SK-N-SH treated with all-trans-retinoic acid at 6 μM for 48 hours (cell line): ENCODE data around the gene LHFPL3.

ENCODE experiments used
- ATAC-seq: fragments of 200-7000 bp; cut with Tn5 transposase; 3 replicates; pipeline ENCODE4 v1.9.1; 2020; ENCODE audit warnings: mild to moderate bottlenecking, moderate library complexity
- ARNTL ChIP-seq: fragments of 450-650 bp; formaldehyde crosslinking; IDR thresholded peaks from 2 replicates; pipeline ENCODE4 v1.5.0; 2020; ENCODE audit warnings: low read depth, mild to moderate bottlenecking, moderate library complexity, borderline replicate concordance
- BACH2 ChIP-seq: fragments of 250-450 bp; sonication (Bioruptor Pico); IDR thresholded peaks from 2 replicates; pipeline ENCODE4 v1.9.0; 2021; ENCODE audit warnings: mild to moderate bottlenecking, borderline replicate concordance
- CSDC2 ChIP-seq: fragments of 250-450 bp; sonication (Bioruptor Pico); IDR thresholded peaks from 2 replicates; pipeline ENCODE4 v1.5.0; 2020; ENCODE audit warnings: mild to moderate bottlenecking, moderate library complexity
- ESRRG ChIP-seq: fragments of 250-450 bp; sonication (Bioruptor Pico); IDR thresholded peaks from 2 replicates; pipeline ENCODE4 v1.6.1; 2021; ENCODE audit warnings: mild to moderate bottlenecking
- GLIS3 ChIP-seq: fragments of 250-450 bp; sonication (Bioruptor Pico); IDR thresholded peaks from 2 replicates; pipeline ENCODE4 v1.5.0; 2020; ENCODE audit warnings: mild to moderate bottlenecking, moderate library complexity
- ISL1 ChIP-seq: fragments of 250-450 bp; sonication (Bioruptor Pico); IDR thresholded peaks from 2 replicates; pipeline ENCODE4 v2.1.2; 2022; ENCODE audit warnings: mild to moderate bottlenecking, moderate library complexity
- PPARA ChIP-seq: fragments of 250-450 bp; sonication (Bioruptor Pico); IDR thresholded peaks from 2 replicates; pipeline ENCODE4 v1.5.0; 2020; ENCODE audit warnings: mild to moderate bottlenecking, borderline replicate concordance
- RARB ChIP-seq: fragments of 250-450 bp; sonication (Bioruptor Pico); IDR thresholded peaks from 2 replicates; pipeline ENCODE4 v1.8.0; 2021; ENCODE audit warnings: mild to moderate bottlenecking, moderate library complexity
- SNAI2 ChIP-seq: fragments of 250-450 bp; sonication (Bioruptor Pico); IDR thresholded peaks from 2 replicates; pipeline ENCODE4 v1.5.0; 2020; ENCODE audit warnings: mild to moderate bottlenecking, moderate library complexity
- TCF4 ChIP-seq: fragments of 250-450 bp; sonication (Bioruptor Pico); IDR thresholded peaks from 2 replicates; pipeline ENCODE4 v1.8.0; 2021; ENCODE audit warnings: mild to moderate bottlenecking, moderate library complexity, borderline replicate concordance
- TOX ChIP-seq: fragments of 250-450 bp; sonication (Bioruptor Pico); IDR thresholded peaks from 2 replicates; pipeline ENCODE4 v1.8.0; 2021; ENCODE audit warnings: mild to moderate bottlenecking, moderate library complexity, borderline replicate concordance
- ZC3H10 ChIP-seq: fragments of 250-450 bp; sonication (Bioruptor Pico); IDR thresholded peaks from 2 replicates; pipeline ENCODE4 v1.5.1; 2021; ENCODE audit warnings: mild to moderate bottlenecking, moderate library complexity
- ZFP3 ChIP-seq: fragments of 250-450 bp; sonication (Bioruptor Pico); IDR thresholded peaks from 2 replicates; pipeline ENCODE4 v1.5.0; 2020; ENCODE audit warnings: mild to moderate bottlenecking, moderate library complexity
- ZFP30 ChIP-seq: fragments of 450-650 bp; formaldehyde crosslinking; IDR thresholded peaks from 2 replicates; pipeline ENCODE4 v1.5.0; 2022; ENCODE audit warnings: mild to moderate bottlenecking, moderate library complexity
- ZNF565 ChIP-seq: fragments of 450-650 bp; formaldehyde crosslinking; conservative IDR thresholded peaks from 2 replicates; pipeline ENCODE4 v1.5.0; 2020; ENCODE audit warnings: low read depth, mild to moderate bottlenecking, moderate library complexity
- ZNF70 ChIP-seq: fragments of 450-650 bp; formaldehyde crosslinking; IDR thresholded peaks from 2 replicates; pipeline ENCODE4 v1.5.0; 2020; ENCODE audit warnings: mild to moderate bottlenecking, moderate library complexity
- TF ChIP-seq, protein P1 (sequence below): fragments of 250-450 bp; sonication (Bioruptor Pico); IDR thresholded peaks from 2 replicates; pipeline ENCODE4 v1.8.0; 2021; ENCODE audit warnings: low read depth, mild to moderate bottlenecking, moderate library complexity, borderline replicate concordance
- TF ChIP-seq, protein P2 (sequence below): fragments of 250-450 bp; sonication (Bioruptor Pico); IDR thresholded peaks from 2 replicates; pipeline ENCODE4 v1.5.1; 2020; ENCODE audit warnings: low read depth, mild to moderate bottlenecking, moderate library complexity
- TF ChIP-seq, protein P3 (sequence below): fragments of 250-450 bp; sonication (Bioruptor Pico); IDR thresholded peaks from 2 replicates; pipeline ENCODE4 v1.8.0; 2020; ENCODE audit warnings: mild to moderate bottlenecking, moderate library complexity, borderline replicate concordance
- TF ChIP-seq, protein P4 (sequence below): fragments of 250-450 bp; sonication (Bioruptor Pico); IDR thresholded peaks from 2 replicates; pipeline ENCODE4 v1.5.0; 2020; ENCODE audit warnings: mild to moderate bottlenecking, moderate library complexity
- TF ChIP-seq, protein P5 (sequence below): fragments of 250-450 bp; sonication (Bioruptor Pico); IDR thresholded peaks from 2 replicates; pipeline ENCODE4 v1.5.1; 2021; ENCODE audit warnings: mild to moderate bottlenecking, moderate library complexity

Gene LHFPL3

DNA sequence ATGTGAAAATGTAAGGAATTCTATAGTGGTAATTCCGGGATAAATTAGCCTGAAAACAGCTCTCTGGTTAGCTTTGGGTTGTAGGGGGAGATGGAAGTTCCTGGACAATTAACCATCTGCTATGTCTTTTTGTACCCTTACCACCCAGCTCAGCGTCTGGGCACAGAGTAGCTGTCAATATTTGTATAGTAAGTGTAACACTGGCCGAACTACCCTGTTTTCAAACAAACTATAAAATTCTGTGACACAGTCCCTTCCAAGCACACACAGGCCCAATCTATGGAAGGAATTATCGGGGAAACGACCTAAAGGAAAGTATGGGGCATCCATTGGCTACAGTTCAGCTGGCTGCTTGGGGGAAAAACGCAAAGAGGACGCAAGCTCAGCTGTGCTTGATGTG is 869 bp upstream of the LHFPL3 start (continued):
- TF ChIP-seq, protein P1, sequence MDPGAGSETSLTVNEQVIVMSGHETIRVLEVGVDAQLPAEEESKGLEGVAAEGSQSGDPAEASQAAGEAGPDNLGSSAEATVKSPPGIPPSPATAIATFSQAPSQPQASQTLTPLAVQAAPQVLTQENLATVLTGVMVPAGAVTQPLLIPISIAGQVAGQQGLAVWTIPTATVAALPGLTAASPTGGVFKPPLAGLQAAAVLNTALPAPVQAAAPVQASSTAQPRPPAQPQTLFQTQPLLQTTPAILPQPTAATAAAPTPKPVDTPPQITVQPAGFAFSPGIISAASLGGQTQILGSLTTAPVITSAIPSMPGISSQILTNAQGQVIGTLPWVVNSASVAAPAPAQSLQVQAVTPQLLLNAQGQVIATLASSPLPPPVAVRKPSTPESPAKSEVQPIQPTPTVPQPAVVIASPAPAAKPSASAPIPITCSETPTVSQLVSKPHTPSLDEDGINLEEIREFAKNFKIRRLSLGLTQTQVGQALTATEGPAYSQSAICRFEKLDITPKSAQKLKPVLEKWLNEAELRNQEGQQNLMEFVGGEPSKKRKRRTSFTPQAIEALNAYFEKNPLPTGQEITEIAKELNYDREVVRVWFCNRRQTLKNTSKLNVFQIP, result no peak
- TF ChIP-seq PPARA (CRISPR knock-in tag), result no peak

DNA sequence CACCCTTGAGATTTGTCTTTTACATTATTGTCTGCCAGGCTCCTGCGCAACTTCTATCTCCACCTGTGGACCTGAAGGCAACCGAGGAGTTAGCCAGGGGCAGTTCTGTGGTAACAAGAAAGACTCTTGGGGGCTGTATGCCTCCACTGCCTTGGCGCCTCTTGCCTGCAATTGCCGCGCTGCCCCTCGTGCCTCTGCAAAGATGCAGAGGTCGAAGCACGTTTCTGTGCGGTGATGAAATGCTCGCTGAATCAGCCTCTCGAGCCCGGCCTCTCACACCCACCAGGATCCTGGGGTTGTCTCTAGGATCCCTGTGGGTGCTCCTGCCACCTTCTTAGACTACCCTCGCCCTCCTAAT is 486 bp upstream of the LHFPL3 start:
- TF ChIP-seq TCF4 (CRISPR knock-in tag) (no peak), ZC3H10 (CRISPR knock-in tag) (no peak), ZFP30 (CRISPR knock-in tag) (no peak), CSDC2 (CRISPR knock-in tag) (no peak), TOX (CRISPR knock-in tag) (no peak), GLIS3 (CRISPR knock-in tag) (no peak), RARB (CRISPR knock-in tag) (no peak), PPARA (CRISPR knock-in tag) (no peak), BACH2 (CRISPR knock-in tag) (no peak), ARNTL (CRISPR knock-in tag) (no peak)
- TF ChIP-seq, protein P2, sequence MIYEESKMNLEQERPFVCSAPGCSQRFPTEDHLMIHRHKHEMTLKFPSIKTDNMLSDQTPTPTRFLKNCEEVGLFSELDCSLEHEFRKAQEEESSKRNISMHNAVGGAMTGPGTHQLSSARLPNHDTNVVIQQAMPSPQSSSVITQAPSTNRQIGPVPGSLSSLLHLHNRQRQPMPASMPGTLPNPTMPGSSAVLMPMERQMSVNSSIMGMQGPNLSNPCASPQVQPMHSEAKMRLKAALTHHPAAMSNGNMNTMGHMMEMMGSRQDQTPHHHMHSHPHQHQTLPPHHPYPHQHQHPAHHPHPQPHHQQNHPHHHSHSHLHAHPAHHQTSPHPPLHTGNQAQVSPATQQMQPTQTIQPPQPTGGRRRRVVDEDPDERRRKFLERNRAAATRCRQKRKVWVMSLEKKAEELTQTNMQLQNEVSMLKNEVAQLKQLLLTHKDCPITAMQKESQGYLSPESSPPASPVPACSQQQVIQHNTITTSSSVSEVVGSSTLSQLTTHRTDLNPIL (CRISPR knock-in tag), result no peak
- TF ChIP-seq, protein P1, result no peak
- TF ChIP-seq, protein P3, sequence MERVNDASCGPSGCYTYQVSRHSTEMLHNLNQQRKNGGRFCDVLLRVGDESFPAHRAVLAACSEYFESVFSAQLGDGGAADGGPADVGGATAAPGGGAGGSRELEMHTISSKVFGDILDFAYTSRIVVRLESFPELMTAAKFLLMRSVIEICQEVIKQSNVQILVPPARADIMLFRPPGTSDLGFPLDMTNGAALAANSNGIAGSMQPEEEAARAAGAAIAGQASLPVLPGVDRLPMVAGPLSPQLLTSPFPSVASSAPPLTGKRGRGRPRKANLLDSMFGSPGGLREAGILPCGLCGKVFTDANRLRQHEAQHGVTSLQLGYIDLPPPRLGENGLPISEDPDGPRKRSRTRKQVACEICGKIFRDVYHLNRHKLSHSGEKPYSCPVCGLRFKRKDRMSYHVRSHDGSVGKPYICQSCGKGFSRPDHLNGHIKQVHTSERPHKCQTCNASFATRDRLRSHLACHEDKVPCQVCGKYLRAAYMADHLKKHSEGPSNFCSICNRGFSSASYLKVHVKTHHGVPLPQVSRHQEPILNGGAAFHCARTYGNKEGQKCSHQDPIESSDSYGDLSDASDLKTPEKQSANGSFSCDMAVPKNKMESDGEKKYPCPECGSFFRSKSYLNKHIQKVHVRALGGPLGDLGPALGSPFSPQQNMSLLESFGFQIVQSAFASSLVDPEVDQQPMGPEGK (CRISPR knock-in tag), result no peak
- TF ChIP-seq, protein P4, sequence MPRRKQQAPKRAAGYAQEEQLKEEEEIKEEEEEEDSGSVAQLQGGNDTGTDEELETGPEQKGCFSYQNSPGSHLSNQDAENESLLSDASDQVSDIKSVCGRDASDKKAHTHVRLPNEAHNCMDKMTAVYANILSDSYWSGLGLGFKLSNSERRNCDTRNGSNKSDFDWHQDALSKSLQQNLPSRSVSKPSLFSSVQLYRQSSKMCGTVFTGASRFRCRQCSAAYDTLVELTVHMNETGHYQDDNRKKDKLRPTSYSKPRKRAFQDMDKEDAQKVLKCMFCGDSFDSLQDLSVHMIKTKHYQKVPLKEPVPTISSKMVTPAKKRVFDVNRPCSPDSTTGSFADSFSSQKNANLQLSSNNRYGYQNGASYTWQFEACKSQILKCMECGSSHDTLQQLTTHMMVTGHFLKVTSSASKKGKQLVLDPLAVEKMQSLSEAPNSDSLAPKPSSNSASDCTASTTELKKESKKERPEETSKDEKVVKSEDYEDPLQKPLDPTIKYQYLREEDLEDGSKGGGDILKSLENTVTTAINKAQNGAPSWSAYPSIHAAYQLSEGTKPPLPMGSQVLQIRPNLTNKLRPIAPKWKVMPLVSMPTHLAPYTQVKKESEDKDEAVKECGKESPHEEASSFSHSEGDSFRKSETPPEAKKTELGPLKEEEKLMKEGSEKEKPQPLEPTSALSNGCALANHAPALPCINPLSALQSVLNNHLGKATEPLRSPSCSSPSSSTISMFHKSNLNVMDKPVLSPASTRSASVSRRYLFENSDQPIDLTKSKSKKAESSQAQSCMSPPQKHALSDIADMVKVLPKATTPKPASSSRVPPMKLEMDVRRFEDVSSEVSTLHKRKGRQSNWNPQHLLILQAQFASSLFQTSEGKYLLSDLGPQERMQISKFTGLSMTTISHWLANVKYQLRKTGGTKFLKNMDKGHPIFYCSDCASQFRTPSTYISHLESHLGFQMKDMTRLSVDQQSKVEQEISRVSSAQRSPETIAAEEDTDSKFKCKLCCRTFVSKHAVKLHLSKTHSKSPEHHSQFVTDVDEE (CRISPR knock-in tag), result no peak
- TF ChIP-seq, protein P5, sequence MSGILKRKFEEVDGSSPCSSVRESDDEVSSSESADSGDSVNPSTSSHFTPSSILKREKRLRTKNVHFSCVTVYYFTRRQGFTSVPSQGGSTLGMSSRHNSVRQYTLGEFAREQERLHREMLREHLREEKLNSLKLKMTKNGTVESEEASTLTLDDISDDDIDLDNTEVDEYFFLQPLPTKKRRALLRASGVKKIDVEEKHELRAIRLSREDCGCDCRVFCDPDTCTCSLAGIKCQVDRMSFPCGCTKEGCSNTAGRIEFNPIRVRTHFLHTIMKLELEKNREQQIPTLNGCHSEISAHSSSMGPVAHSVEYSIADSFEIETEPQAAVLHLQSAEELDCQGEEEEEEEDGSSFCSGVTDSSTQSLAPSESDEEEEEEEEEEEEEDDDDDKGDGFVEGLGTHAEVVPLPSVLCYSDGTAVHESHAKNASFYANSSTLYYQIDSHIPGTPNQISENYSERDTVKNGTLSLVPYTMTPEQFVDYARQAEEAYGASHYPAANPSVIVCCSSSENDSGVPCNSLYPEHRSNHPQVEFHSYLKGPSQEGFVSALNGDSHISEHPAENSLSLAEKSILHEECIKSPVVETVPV (CRISPR knock-in tag), result no peak
- peak; percentile 12; the same call in 2 of the 3 replicates for ATAC-seq

DNA sequence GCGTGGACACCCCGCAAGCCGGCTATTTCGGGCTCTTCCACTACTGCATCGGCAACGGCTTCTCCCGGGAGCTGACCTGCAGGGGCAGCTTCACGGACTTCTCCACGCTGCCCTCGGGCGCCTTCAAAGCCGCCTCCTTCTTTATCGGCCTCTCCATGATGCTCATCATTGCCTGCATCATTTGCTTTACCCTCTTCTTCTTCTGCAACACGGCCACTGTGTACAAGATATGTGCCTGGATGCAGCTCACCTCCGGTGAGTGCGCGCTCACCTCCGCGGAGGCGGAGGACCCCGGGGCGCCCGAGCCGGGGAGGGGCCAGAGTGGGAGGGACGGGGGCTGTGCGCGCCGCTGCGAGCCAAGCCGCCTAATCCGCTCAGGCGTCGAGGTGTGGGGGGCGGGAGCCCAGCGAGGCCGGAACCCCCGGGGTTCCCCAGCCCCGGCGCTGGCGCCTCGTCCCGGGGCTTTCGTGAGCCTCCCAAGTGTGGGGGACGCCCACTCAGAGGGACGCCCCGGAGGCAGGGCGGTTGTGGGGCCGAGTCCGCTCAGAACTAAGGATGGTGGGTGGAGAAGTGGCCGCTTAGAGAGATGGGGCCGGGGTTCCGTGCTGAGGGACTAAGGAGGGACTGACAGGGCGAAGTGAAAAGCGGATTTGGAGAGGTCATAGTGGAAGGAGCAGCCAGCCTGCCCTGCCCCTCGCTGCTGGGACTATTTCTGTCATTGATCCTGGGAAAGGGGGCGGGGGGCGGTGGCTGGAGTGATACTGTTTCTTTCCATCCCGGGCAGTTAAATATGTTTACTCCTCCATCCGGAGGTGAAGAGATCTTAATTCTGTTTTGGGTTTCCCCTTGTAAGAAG is 795 bp downstream of the LHFPL3 start:
- peak; percentile 70 for ATAC-seq
- TF ChIP-seq SNAI2 (CRISPR knock-in tag) (no peak), ESRRG (CRISPR knock-in tag) (no peak), RARB (CRISPR knock-in tag) (no peak), TCF4 (CRISPR knock-in tag) (no peak), ARNTL (CRISPR knock-in tag) (no peak), ISL1 (no peak), ZNF70 (CRISPR knock-in tag) (no peak), ZFP3 (CRISPR knock-in tag) (no peak), ZNF565 (CRISPR knock-in tag) (no peak)
- TF ChIP-seq, protein P3 (CRISPR knock-in tag), result no peak
- TF ChIP-seq, protein P4 (CRISPR knock-in tag), result no peak
